GDM1 (cell line): ENCODE measurements around the gene MSANTD7.
"Not testable (repeated sequence)": the region's sequence is repeated elsewhere in the genome, so short reads cannot be mapped to it uniquely, and the experiment has no call there.

Source experiments
- DNase-seq: peaks from one replicate; lab custom pipeline; 2025; lab: John Stamatoyannopoulos, UW

Gene MSANTD7

GRCh38 chr10:14837757-14838581, at the start of gene MSANTD7, which contains the start of the genes CDNF and HSPA14:
MSANTD7 (plus strand) TSS chr10:14838306; CDS start chr10:14842285, 3,979 bp downstream.
CDNF (minus strand) TSS chr10:14838037; CDS start chr10:14837946, 91 bp downstream.
HSPA14 (plus strand) TSS chr10:14838306; CDS start chr10:14838403, 97 bp downstream.
- DNase-seq, result peak; percentile 99

GRCh38 chr10:14798636-14799035, 39.5 kb upstream of the MSANTD7 start:
- DNase-seq, result peak; percentile 4

- no peak for DNase-seq
Observed at GRCh38 chr10:14800397-14800796, 37.7 kb upstream of the MSANTD7 start.

GRCh38 chr10:14801723-14802122, 36.4 kb upstream of the MSANTD7 start:
- no peak for DNase-seq

GRCh38 chr10:14803827-14804226, 34.3 kb upstream of the MSANTD7 start:
- DNase-seq, result no peak

GRCh38 chr10:14806318-14806717, 31.8 kb upstream of the MSANTD7 start:
- no peak for DNase-seq

- DNase-seq, result no peak
Observed at GRCh38 chr10:14810969-14811953, 26.8 kb upstream of the MSANTD7 start.

- no peak for DNase-seq
Observed at GRCh38 chr10:14812271-14812670, 25.8 kb upstream of the MSANTD7 start.

GRCh38 chr10:14815681-14816080, 22.4 kb upstream of the MSANTD7 start:
- DNase-seq, result no peak

GRCh38 chr10:14816717-14817116, 21.4 kb upstream of the MSANTD7 start:
- not testable (repeated sequence) for DNase-seq

- no peak for DNase-seq
Observed at GRCh38 chr10:14820010-14820774, 17.9 kb upstream of the MSANTD7 start.

- DNase-seq, result peak; percentile 23
Observed at GRCh38 chr10:14820775-14821154, 17.3 kb upstream of the MSANTD7 start.

- DNase-seq, result no peak
Observed at GRCh38 chr10:14821635-14822375, 16.3 kb upstream of the MSANTD7 start.

- DNase-seq, result peak; percentile 8
Observed at GRCh38 chr10:14822879-14823755, 15.0 kb upstream of the MSANTD7 start.

GRCh38 chr10:14823966-14824365, 14.1 kb upstream of the MSANTD7 start:
- DNase-seq, result no peak

- no peak for DNase-seq
Observed at GRCh38 chr10:14826076-14826829, 11.9 kb upstream of the MSANTD7 start.

- no peak for DNase-seq
Observed at GRCh38 chr10:14833106-14833505, 5.0 kb upstream of the MSANTD7 start.

- DNase-seq, result no peak
Observed at GRCh38 chr10:14836208-14836607, 1.9 kb upstream of the MSANTD7 start.
